Measurements from ENCODE around the gene ADGRL3. TPM values are rescaled to one million over a fixed set of nuclear protein-coding genes. Genes with fewer than 3 reads are reported as not detected.
A peak's percentile ranks its signal among the peaks of the same experiment; 100 is the strongest.

The ADGRL3 gene
- total and polyA plus RNA-seq, 5 donors, result 0.52 to 3.8 (median 3.2) TPM

DNA sequence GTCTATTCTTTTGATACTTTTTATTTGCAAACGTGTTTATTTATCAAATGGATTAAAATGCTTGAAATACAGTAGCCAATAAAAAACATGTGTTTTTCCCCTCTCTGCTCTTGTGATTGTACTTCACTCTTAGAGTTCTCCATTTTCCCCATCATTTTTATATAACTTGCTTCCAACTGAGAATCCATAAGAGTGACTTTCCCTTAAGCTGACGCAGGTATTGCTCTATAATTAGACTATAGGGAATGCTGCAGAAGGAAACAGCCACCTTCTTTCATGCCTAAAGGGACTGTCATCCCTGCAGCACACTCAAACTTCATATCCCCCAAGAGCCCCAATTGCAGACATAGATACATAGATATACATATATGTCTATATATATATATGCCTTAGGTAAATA lies 456.9 kb downstream of the ADGRL3 start:
- Histone ChIP-seq H3K27me3 (ENCODE audit: control insufficient read depth, insufficient read depth) (no peaks in the 10 kb centered on the region), H3K4me3 (ENCODE audit: low read length) (no peak overlapping the region), H3K27ac (ENCODE audit: low read length) (no peak overlapping the region), H3K4me1 (ENCODE audit: control insufficient read depth, insufficient read depth, low read length) (no peaks in the 10 kb centered on the region), H3K9me3 (ENCODE audit: control insufficient read depth, low read length) (no peaks in the 10 kb centered on the region)
- ATAC-seq, result no peak
- no peak for DNase-seq
- intact Hi-C loops (cut with DNase I), result no loop called here
- 60% methylated on average over 2 of the region's 2 CpGs for WGBS

GRCh38 chr4:61661960-61662359 lies 461.8 kb downstream of the ADGRL3 start:
- Histone ChIP-seq H3K9me3 (ENCODE audit: control insufficient read depth, low read length) (no peaks in the 10 kb centered on the region), H3K4me1 (ENCODE audit: control insufficient read depth, insufficient read depth, low read length) (no peaks in the 10 kb centered on the region), H3K4me3 (ENCODE audit: low read length) (no peak overlapping the region), H3K27ac (ENCODE audit: low read length) (no peak overlapping the region), H3K27me3 (ENCODE audit: control insufficient read depth, insufficient read depth) (no peaks in the 10 kb centered on the region)
- peak in 1 of 3 donors; percentile 13 for DNase-seq
- 88% methylated on average over 7 of the region's 7 CpGs for WGBS
- ATAC-seq, result no peak
- intact Hi-C loops (cut with DNase I), result no loop called here

DNA sequence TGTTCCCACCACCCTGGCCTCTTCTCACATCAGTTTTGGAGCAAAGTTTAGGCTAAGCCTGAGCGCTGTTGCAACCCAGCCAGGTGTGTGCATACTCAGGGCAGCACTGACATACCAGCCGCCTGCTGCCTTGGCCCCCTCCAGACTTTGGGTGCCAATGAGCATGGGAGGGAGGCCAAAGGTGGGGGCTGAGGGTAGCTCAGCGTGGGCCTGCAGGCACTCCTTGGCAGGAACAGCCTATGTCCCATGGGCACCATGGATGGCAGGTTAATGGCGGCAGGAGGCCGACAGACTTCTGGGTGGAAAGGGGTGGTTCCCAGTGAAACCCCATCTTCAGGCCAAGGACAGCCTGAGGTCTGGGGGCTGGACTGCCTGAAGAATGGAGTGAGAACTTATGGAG lies 462.2 kb downstream of the ADGRL3 start:
- Histone ChIP-seq H3K4me1 (ENCODE audit: control insufficient read depth, insufficient read depth, low read length) (no peaks in the 10 kb centered on the region), H3K4me3 (ENCODE audit: low read length) (no peak overlapping the region), H3K9me3 (ENCODE audit: control insufficient read depth, low read length) (no peaks in the 10 kb centered on the region), H3K27me3 (ENCODE audit: control insufficient read depth, insufficient read depth) (no peaks in the 10 kb centered on the region), H3K27ac (ENCODE audit: low read length) (no peak overlapping the region)
- DNase-seq, result no peak
- WGBS, result 93% methylated on average over 5 of the region's 5 CpGs
- ATAC-seq, result no peak
- intact Hi-C loops (cut with DNase I), result no loop called here

DNA sequence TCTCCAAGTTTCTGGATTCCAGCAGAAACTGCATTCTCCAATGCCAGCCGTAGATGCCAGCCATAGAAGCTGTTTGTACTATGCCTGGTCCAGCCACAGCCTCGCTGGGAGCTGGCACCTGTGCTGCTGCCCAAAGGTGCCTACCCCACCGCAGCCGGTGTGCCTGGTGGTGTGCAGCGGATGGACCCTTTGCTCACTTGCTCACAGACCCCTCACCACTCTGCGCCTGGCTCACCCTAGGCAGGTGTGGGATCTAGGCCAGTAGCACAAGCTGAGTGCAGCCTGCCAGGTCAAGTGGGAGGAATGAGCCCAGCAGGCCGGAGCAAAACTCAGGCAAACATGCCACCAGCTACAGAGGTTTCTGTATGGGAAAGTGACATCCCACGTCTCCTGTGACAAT lies 463.2 kb downstream of the ADGRL3 start:
- no peaks in the 10 kb centered on the region for H3K27me3 ChIP-seq (ENCODE audit: control insufficient read depth, insufficient read depth)
- no peak overlapping the region for H3K27ac ChIP-seq (ENCODE audit: low read length)
- ATAC-seq (no peak), DNase-seq (peak in 2 of 3 donors; percentile 14 to 33)
- intact Hi-C loops (cut with DNase I), result no loop called here
- H3K4me1 ChIP-seq (ENCODE audit: control insufficient read depth, insufficient read depth, low read length), result no peaks in the 10 kb centered on the region
- 94% methylated on average over 8 of the region's 8 CpGs for WGBS
- no peaks in the 10 kb centered on the region for H3K9me3 ChIP-seq (ENCODE audit: control insufficient read depth, low read length)
- no peak overlapping the region for H3K4me3 ChIP-seq (ENCODE audit: low read length)

- DNase-seq, result no peak
- Histone ChIP-seq H3K9me3 (ENCODE audit: control insufficient read depth, low read length) (no peaks in the 10 kb centered on the region), H3K4me3 (ENCODE audit: low read length) (no peak overlapping the region), H3K27ac (ENCODE audit: low read length) (no peak overlapping the region), H3K27me3 (ENCODE audit: control insufficient read depth, insufficient read depth) (no peaks in the 10 kb centered on the region), H3K4me1 (ENCODE audit: control insufficient read depth, insufficient read depth, low read length) (no peaks in the 10 kb centered on the region)
- intact Hi-C loops (cut with DNase I), result no loop called here
- ATAC-seq, result no peak
Measured at GRCh38 chr4:61665649-61666048, 465.5 kb downstream of the ADGRL3 start.

DNA sequence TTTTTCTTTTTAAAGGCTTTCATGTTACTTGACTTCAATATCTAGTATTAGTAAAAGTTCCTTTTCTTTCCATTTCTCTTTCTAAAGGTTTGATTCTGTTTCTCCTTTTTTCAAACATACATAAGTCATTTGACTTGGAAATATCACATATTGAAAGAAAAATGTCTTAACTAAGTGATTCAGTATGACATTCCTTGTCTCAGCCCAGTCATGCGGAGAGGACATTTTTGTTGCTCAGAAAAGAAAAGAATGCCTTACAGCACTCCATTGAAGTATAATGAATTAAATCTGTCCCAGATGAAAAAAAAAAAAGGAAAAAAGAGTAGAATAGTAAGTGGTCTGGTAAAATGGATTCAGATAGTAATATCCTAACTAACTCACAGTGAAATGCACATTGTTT lies 466.1 kb downstream of the ADGRL3 start:
- H3K27me3 ChIP-seq (ENCODE audit: control insufficient read depth, insufficient read depth), result no peaks in the 10 kb centered on the region
- H3K9me3 ChIP-seq (ENCODE audit: control insufficient read depth, low read length), result no peaks in the 10 kb centered on the region
- DNase-seq (no peak), ATAC-seq (no peak)
- intact Hi-C loops (cut with DNase I), result no loop called here
- no peak overlapping the region for H3K27ac ChIP-seq (ENCODE audit: low read length)
- no peak overlapping the region for H3K4me3 ChIP-seq (ENCODE audit: low read length)
- no peaks in the 10 kb centered on the region for H3K4me1 ChIP-seq (ENCODE audit: control insufficient read depth, insufficient read depth, low read length)
- WGBS, result 79% methylated on average over 1 of the region's 1 CpG

DNA sequence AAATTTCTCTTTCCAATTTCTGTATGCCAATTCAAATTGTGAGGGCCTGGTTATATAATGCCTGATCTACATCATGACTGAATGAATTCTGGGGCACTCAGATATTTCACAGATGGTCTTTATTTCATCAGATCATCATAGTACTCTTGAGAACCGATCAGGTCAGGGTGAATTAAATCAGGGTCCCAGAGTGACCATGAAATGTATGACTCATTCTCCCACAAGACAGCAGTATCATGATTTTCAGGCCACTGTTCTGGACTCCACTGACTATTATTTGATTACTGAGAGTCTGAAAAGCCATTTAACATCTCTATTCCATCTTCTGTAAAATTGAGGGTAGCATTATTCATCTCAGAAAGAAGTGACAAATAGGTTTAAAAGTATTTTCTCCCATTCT lies 471.5 kb downstream of the ADGRL3 start:
- no peak overlapping the region for H3K4me3 ChIP-seq (ENCODE audit: low read length)
- 77% methylated on average over 1 of the region's 1 CpG for WGBS
- no peaks in the 10 kb centered on the region for H3K9me3 ChIP-seq (ENCODE audit: control insufficient read depth, low read length)
- ATAC-seq (no peak), DNase-seq (no peak)
- H3K27ac ChIP-seq (ENCODE audit: low read length), result no peak overlapping the region
- intact Hi-C loops (cut with DNase I), result no loop called here
- no peaks in the 10 kb centered on the region for H3K27me3 ChIP-seq (ENCODE audit: control insufficient read depth, insufficient read depth)
- no peaks in the 10 kb centered on the region for H3K4me1 ChIP-seq (ENCODE audit: control insufficient read depth, insufficient read depth, low read length)

GRCh38 chr4:61675464-61675863 lies 475.3 kb downstream of the ADGRL3 start:
- Histone ChIP-seq H3K4me1 (ENCODE audit: control insufficient read depth, insufficient read depth, low read length) (no peaks in the 10 kb centered on the region), H3K9me3 (ENCODE audit: control insufficient read depth, low read length) (no peaks in the 10 kb centered on the region), H3K27me3 (ENCODE audit: control insufficient read depth, insufficient read depth) (no peaks in the 10 kb centered on the region), H3K27ac (ENCODE audit: low read length) (no peak overlapping the region), H3K4me3 (ENCODE audit: low read length) (no peak overlapping the region)
- intact Hi-C loops (cut with DNase I), result no loop called here
- 92% methylated on average over 2 of the region's 2 CpGs for WGBS
- no peak for DNase-seq
- no peak for ATAC-seq

DNA sequence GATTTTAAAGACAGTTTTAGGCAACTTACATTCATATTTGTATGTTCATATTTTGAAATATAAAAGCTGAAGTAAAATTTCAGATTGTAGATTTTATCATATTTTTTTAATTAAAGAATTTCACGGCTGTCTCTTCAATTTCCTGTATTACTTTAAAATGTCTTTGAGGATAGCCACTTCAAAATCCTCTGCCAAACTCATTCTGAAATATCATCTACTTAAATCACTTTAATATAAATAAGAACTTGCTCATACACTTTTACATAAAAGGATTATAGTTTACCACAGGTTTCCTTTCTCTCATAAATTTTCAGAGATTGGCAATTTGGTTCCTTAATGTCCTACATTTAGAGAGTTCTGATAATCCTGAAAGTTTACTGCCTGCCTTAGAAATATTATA lies 478.2 kb downstream of the ADGRL3 start:
- Histone ChIP-seq H3K4me3 (ENCODE audit: low read length) (no peak overlapping the region), H3K27ac (ENCODE audit: low read length) (no peak overlapping the region), H3K4me1 (ENCODE audit: control insufficient read depth, insufficient read depth, low read length) (no peaks in the 10 kb centered on the region), H3K9me3 (ENCODE audit: control insufficient read depth, low read length) (no peaks in the 10 kb centered on the region), H3K27me3 (ENCODE audit: control insufficient read depth, insufficient read depth) (no peaks in the 10 kb centered on the region)
- DNase-seq (no peak), ATAC-seq (no peak)
- intact Hi-C loops (cut with DNase I), result no loop called here
- WGBS, result 83% methylated on average over 1 of the region's 1 CpG

- WGBS, result 86% methylated on average over 1 of the region's 1 CpG
- DNase-seq (no peak), ATAC-seq (no peak)
- Histone ChIP-seq H3K9me3 (ENCODE audit: control insufficient read depth, low read length) (no peaks in the 10 kb centered on the region), H3K4me3 (ENCODE audit: low read length) (no peak overlapping the region), H3K4me1 (ENCODE audit: control insufficient read depth, insufficient read depth, low read length) (no peaks in the 10 kb centered on the region), H3K27me3 (ENCODE audit: control insufficient read depth, insufficient read depth) (no peaks in the 10 kb centered on the region), H3K27ac (ENCODE audit: low read length) (no peak overlapping the region)
- intact Hi-C loops (cut with DNase I), result no loop called here
Measured at GRCh38 chr4:61693520-61693919, 493.4 kb downstream of the ADGRL3 start.

- ATAC-seq (no peak), DNase-seq (no peak)
- Histone ChIP-seq H3K4me3 (ENCODE audit: low read length) (no peak overlapping the region), H3K9me3 (ENCODE audit: control insufficient read depth, low read length) (no peaks in the 10 kb centered on the region), H3K27me3 (ENCODE audit: control insufficient read depth, insufficient read depth) (no peaks in the 10 kb centered on the region), H3K27ac (ENCODE audit: low read length) (no peak overlapping the region), H3K4me1 (ENCODE audit: control insufficient read depth, insufficient read depth, low read length) (no peaks in the 10 kb centered on the region)
- intact Hi-C loops (cut with DNase I), result no loop called here
- WGBS, result 63% methylated on average over 4 of the region's 4 CpGs
Measured at GRCh38 chr4:61714387-61714911, 514.3 kb downstream of the ADGRL3 start.

DNA sequence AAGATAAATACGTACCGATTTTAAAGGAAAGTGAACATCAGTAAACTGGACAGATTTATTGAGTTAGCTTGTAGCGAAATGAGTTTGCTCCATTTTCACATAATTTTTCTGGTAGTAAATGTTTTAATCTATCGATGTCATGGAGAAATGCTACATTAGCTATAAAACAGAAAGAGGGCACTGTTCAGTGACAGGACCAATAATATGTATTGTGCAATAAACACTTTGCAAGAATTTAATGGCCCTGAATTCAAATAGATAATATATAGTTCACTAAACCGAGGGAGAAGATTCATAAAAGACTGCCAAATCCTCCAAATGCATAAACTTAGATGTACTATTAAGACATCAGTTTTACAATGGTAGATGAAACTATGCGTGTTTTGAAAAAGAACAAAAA lies 516.3 kb downstream of the ADGRL3 start:
- no peak overlapping the region for H3K27ac ChIP-seq (ENCODE audit: low read length)
- DNase-seq, result no peak
- no peak for ATAC-seq
- WGBS, result 90% methylated on average over 6 of the region's 6 CpGs
- H3K27me3 ChIP-seq (ENCODE audit: control insufficient read depth, insufficient read depth), result no peaks in the 10 kb centered on the region
- no peak overlapping the region for H3K4me3 ChIP-seq (ENCODE audit: low read length)
- no peaks in the 10 kb centered on the region for H3K9me3 ChIP-seq (ENCODE audit: control insufficient read depth, low read length)
- intact Hi-C loops (cut with DNase I), result no loop called here
- no peaks in the 10 kb centered on the region for H3K4me1 ChIP-seq (ENCODE audit: control insufficient read depth, insufficient read depth, low read length)

Data from right cardiac atrium (tissue), 5 donors.